GM10248 (cell line): Measurements from ENCODE around the gene CLMN.
A peak's percentile ranks its signal among the peaks of the same experiment; 100 is the strongest.

ENCODE experiments used
- CTCF ChIA-PET: fragments of 300-600 bp; sonication (Branson Sonifier 250); formaldehyde crosslinking; extraction: SDS; loops from one replicate; lab custom pipeline; 2021; ENCODE audit warnings: antibody characterized with exemption; lab: Yijun Ruan, JAX
- POLR2A ChIA-PET: fragments of 350-650 bp; sonication (Branson Sonifier 250); formaldehyde crosslinking; extraction: SDS; loops from one replicate; lab custom pipeline; 2020; ENCODE audit warnings: antibody characterized with exemption; lab: Yijun Ruan, JAX
- DNase-seq: peaks from one replicate; pipeline ENCODE4 v3.0.0; 2012; ENCODE audit errors: extremely low spot score
- TF ChIP-seq, protein P1 (sequence below): IDR thresholded peaks from 2 replicates; pipeline ENCODE4 v1.5.1; 2012; ENCODE audit warnings: mild to moderate bottlenecking, low read depth; ENCODE audit errors: extremely low read depth, missing control alignments, control extremely low read depth

Gene CLMN

DNA sequence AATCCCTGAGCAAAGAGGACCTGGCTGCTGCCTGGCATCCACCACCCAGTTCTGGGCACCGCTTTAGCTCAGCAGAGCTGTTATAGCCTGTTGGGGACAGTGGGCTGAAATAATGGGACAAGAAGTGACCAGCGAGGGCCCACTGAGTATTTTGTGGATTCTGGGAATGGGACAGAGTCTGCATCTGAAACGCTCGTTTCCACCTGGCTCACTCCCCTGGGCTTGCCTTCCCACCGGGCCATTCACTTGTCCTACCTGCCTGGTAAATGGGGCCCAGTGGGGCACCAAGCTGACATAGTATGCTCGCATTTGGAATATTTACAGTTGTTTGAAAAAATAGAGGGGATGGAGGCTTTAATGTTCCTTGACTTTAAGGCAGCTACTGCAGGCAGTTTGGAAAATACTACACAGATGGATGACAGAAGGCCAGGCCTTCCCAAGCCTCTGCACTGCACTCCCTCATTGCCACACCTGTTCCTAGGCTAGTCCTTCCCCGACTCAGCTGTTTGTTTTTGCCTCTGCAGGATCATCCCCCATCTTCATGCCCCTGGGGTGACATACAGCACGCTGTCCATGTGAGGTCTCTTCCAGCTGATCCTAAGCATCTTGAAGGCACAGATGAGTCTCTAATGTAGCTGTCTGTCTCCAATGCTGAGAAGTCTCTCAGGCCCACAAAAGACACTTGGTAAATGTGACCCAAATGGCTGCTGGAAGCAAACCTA lies 101.1 kb downstream of the CLMN start:
- TF ChIP-seq, protein P1, sequence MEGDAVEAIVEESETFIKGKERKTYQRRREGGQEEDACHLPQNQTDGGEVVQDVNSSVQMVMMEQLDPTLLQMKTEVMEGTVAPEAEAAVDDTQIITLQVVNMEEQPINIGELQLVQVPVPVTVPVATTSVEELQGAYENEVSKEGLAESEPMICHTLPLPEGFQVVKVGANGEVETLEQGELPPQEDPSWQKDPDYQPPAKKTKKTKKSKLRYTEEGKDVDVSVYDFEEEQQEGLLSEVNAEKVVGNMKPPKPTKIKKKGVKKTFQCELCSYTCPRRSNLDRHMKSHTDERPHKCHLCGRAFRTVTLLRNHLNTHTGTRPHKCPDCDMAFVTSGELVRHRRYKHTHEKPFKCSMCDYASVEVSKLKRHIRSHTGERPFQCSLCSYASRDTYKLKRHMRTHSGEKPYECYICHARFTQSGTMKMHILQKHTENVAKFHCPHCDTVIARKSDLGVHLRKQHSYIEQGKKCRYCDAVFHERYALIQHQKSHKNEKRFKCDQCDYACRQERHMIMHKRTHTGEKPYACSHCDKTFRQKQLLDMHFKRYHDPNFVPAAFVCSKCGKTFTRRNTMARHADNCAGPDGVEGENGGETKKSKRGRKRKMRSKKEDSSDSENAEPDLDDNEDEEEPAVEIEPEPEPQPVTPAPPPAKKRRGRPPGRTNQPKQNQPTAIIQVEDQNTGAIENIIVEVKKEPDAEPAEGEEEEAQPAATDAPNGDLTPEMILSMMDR: no peak
- ChIA-PET CTCF (interaction anchor here (0.9 to 3.0 kb wide), 2 partner anchors 11 to 13 kb away, joined by 3 to 12 read pairs; no protein-coding TSS in a partner anchor), POLR2A (no interaction called here)
- no peak for DNase-seq

- TF ChIP-seq, protein P1: no peak
- ChIA-PET CTCF (interaction anchor here (3.0 kb wide), 1 partner anchor 11 kb away, joined by 12 read pairs; no protein-coding TSS in a partner anchor), POLR2A (interaction anchor here (0.5 kb wide), 1 partner anchor 47 kb away, joined by 4 read pairs; no protein-coding TSS in a partner anchor)
- no peak for DNase-seq
These were observed 101.7 kb downstream of the CLMN start for GRCh38 chr14:95218006-95218405.

DNA sequence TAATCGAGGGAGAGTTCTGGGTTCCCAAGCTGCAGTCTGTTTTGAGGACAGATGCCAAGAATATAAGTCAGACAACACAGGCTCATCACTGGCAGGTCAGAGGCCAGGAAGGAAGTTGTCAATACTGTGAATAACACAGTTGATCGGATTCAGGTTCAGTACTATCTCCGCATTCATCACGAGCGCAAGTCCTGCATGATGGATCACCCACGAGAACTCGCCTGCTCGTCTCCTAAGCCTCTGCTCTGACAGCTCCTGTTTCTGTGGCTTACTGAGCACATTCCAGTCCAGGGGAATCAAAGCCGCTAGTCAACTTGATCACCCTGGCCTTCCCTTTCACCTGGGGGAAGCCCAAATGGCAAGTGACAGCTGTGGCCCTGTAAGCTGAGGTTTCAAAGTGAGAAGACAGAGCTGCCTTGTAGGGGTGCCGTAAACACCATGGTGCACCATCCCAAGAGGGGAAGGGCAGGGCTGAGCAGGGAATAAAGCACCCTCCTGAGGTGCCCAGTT lies 102.3 kb downstream of the CLMN start:
- CTCF ChIA-PET: interaction anchor here (3.0 kb wide), 1 partner anchor 12 kb away, joined by 12 read pairs; no protein-coding TSS in a partner anchor
- DNase-seq: no peak
- POLR2A ChIA-PET: interaction anchor here (0.5 kb wide), 1 partner anchor 46 kb away, joined by 4 read pairs; no protein-coding TSS in a partner anchor

DNA sequence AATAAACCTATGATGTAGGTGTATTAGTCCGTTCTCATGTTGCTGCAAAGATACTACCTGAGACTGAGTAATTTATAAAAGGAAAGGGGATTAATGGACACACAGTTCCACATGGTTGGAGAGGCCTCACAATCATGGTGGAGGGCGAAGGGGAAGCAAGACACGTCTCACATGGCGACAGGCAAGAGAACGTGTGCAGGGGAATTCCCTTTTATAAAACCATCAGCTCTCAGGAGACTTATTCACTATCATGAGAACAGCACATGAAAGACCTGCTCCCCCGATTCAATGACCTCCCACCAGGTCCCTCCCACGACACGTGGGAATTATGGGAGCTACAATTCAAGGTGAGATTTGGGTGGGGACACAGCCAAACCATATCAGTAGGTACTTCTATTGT lies 103.7 kb downstream of the CLMN start:
- POLR2A ChIA-PET: no interaction called here
- DNase-seq: no peak
- CTCF ChIA-PET: no interaction called here
- TF ChIP-seq, protein P1: no peak

More for the DNA sequence above, 102.3 kb downstream of the CLMN start:
- TF ChIP-seq, protein P1: no peak

DNA sequence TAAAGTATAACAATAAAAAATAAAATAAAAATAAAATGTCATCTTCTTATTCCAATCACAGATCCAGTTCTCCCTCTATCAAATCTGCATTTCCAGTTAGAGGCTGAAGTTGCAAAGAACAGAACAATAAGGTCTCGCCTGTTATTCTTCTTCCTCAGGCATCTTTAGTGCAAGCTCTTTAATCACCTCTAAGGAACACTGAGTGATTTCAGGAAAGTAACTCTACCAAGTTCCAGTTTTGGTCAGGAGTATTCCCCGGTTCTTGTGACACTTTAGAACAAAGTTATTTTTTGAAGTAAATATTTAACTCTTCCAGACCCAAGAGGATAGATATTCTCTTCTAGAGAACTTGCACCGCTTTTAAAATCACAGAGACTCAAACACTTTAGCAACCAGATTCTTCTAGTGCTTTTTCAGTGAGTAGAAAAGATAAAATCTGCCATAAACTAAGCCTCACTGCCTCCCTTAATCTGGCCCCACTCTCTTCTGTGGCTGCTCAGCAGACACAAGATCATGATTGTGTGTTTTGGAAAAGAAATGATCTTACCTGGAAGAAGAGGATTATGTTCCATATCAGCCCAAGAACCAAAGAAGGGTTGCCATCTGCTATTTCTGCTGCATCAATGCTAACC lies 104.5 kb downstream of the CLMN start:
- peak; percentile 35 for DNase-seq
- ChIA-PET POLR2A (no interaction called here), CTCF (no interaction called here)
- TF ChIP-seq, protein P1: no peak

DNA sequence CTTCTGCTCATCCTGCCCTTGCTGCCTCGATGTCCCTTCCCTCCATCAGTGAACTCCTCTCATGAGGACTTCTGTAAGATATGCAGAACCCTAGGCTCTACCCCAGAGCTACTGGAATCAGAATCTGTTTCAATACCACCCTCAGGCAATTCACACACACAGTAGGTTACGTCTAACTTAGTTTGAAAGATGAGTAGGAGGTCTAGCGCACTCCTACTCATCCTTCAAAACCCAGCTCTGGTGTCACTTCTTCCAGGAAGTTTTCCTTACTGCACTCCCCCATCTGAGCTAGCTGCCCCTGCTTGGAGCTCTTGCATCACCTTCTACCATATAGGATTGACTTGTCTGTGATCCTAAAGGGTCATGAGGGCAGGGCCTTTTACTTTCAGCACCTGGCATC lies 105.9 kb downstream of the CLMN start:
- no peak for DNase-seq
- TF ChIP-seq, protein P1: no peak
- CTCF ChIA-PET: interaction anchor here (1.2 kb wide), 2 partner anchors 9 to 18 kb away, joined by 4 to 5 read pairs; no protein-coding TSS in a partner anchor

More for the DNA sequence above, 105.9 kb downstream of the CLMN start:
- POLR2A ChIA-PET: no interaction called here
